ENCODE data around the gene IL1RL2. TPM values are rescaled to one million over a fixed set of nuclear protein-coding genes. Genes with fewer than 3 reads are reported as not detected.
A peak's percentile ranks its signal among the peaks of the same experiment; 100 is the strongest.

IL1RL2 gene
- total and polyA plus RNA-seq, 2 of the 8 experiments (the other 6 are each of a cell fraction or from before 2014, with no cell fraction given): not detected

- no peak for TF ChIP-seq NANOG (IDR thresholded peaks at IDR 0.05; ENCODE audit: insufficient read depth, low read depth, low read length, poor library complexity, severe bottlenecking)
- no peak for TF ChIP-seq KDM1A (IDR thresholded peaks at IDR 0.05; ENCODE audit: borderline replicate concordance, low read length)
- TF ChIP-seq KDM4A (IDR thresholded peaks at IDR 0.05; ENCODE audit: low read depth, low read length, severe bottlenecking): peak; percentile 55
- TF ChIP-seq TAF1 (IDR thresholded peaks at IDR 0.05; ENCODE audit: low read depth, low read length): peak; percentile 72; the same call in 1 of the 2 replicates
- no peak for TF ChIP-seq FOSL1 (IDR thresholded peaks at IDR 0.05; ENCODE audit: insufficient read depth, low read depth, low read length)
- TF ChIP-seq POLR2AphosphoS5 (IDR thresholded peaks at IDR 0.05; ENCODE audit: low read depth, low read length): no peak
- TF ChIP-seq RFX5 (IDR thresholded peaks at IDR 0.05; ENCODE audit: borderline replicate concordance, low read depth, low read length): no peak
- no peak for TF ChIP-seq MAFK (IDR thresholded peaks at IDR 0.05; ENCODE audit: low read depth, low read length)
- peak; percentile 36 for TF ChIP-seq EZH2 (IDR thresholded peaks at IDR 0.05; ENCODE audit: low read depth, low read length, severe bottlenecking)
- no peak for TF ChIP-seq SP2 (IDR thresholded peaks at IDR 0.05; ENCODE audit: low read length)
- no peak for TF ChIP-seq BRCA1 (IDR thresholded peaks at IDR 0.05; ENCODE audit: low read depth, low read length)
- no peak for TF ChIP-seq SAP30 (IDR thresholded peaks at IDR 0.05; ENCODE audit: insufficient read depth, insufficient replicate concordance, low read length)
- no peak for TF ChIP-seq CREB1 (IDR thresholded peaks at IDR 0.05)
- TF ChIP-seq PHF8 (conservative IDR thresholded peaks at IDR 0.05; ENCODE audit: low read depth, low read length): 0 out of 2 replicates have a peak, but pooled peaks have one; percentile 6
- TF ChIP-seq, protein P1, sequence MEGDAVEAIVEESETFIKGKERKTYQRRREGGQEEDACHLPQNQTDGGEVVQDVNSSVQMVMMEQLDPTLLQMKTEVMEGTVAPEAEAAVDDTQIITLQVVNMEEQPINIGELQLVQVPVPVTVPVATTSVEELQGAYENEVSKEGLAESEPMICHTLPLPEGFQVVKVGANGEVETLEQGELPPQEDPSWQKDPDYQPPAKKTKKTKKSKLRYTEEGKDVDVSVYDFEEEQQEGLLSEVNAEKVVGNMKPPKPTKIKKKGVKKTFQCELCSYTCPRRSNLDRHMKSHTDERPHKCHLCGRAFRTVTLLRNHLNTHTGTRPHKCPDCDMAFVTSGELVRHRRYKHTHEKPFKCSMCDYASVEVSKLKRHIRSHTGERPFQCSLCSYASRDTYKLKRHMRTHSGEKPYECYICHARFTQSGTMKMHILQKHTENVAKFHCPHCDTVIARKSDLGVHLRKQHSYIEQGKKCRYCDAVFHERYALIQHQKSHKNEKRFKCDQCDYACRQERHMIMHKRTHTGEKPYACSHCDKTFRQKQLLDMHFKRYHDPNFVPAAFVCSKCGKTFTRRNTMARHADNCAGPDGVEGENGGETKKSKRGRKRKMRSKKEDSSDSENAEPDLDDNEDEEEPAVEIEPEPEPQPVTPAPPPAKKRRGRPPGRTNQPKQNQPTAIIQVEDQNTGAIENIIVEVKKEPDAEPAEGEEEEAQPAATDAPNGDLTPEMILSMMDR (IDR thresholded peaks at IDR 0.05; ENCODE audit: control extremely low read depth in 1 of 3, insufficient read depth in 1 of 3, low read depth in 1 of 3, low read length in 3 of 3): no peak
- TF ChIP-seq RBBP5 (IDR thresholded peaks at IDR 0.05; ENCODE audit: borderline replicate concordance, low read depth, low read length): peak; percentile 81; the same call in 1 of the 2 replicates
- no peak for TF ChIP-seq CEBPB (IDR thresholded peaks at IDR 0.05; ENCODE audit: low read depth, low read length)
- TF ChIP-seq KDM5A (IDR thresholded peaks at IDR 0.05; ENCODE audit: low read length): no peak
- TF ChIP-seq ASH2L (IDR thresholded peaks at IDR 0.05; ENCODE audit: low read length): no peak
- no peak for TF ChIP-seq TEAD4 (IDR thresholded peaks at IDR 0.05; ENCODE audit: low read depth, low read length)
- TF ChIP-seq SIN3A (conservative IDR thresholded peaks at IDR 0.05 in 1 of 2, IDR thresholded peaks at IDR 0.05 in 1 of 2; ENCODE audit: low read depth in 1 of 2, low read length in 2 of 2): no peak
Measured at GRCh38 chr2:102141970-102142828, 44.6 kb upstream of the IL1RL2 start, which contains the start of gene IL1R1 (continued).
